ENCODE results near the gene TPRN. TPM values are rescaled to one million over a fixed set of nuclear protein-coding genes. Genes with fewer than 3 reads are reported as not detected.

TPRN gene
- total and polyA plus RNA-seq, 2 of the 4 experiments (the other 2 are of a cell fraction), result 1.8 to 5.3 TPM

DNA sequence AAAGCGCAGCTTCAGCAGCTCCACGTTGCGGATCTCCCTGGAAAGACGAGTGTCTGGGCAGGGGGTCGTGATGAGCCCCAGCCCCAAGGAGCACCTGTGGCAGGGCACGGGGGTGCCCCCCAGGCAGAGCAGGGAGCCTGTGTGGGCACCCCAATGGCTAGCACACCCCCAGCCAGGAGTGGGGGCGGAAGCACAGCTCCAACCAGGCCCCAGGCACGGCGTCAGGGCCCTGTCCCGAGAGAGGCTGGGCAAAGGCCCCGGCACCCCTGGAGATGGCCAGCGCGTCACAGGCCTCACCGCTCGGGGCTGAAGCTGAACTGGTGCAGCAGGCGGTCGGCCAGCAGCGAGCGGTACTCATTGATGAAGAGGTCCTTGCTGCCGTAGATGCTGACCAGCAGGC, 20.1 kb downstream of the TPRN start:
- no TSS peak for BruUV-seq (replicated peaks)
- Histone ChIP-seq H3K79me1 (ENCODE audit: low read depth in 1 of 2, low read length in 2 of 2) (peaks cover 0 to 2% of the 10 kb centered on the region in 2 experiments; a peak in 1 of 4 replicates), H3K27me3 (ENCODE audit: control insufficient read depth, insufficient read depth, low read length) (no peaks in the 10 kb centered on the region), H3K56ac (ENCODE audit: extremely low read depth, insufficient read depth, low read length) (no peak overlapping the region), H3K4ac (ENCODE audit: low read depth, low read length) (no peak overlapping the region), H2BK15ac (ENCODE audit: low read depth, low read length) (no peak overlapping the region), H3K23ac (ENCODE audit: low read depth, low read length) (no peak overlapping the region), H3K14ac (replicated peaks; ENCODE audit: low read depth, low read length) (no peak overlapping the region), H2BK5ac (ENCODE audit: low read depth, low read length, poor library complexity, severe bottlenecking) (no peak overlapping the region), H3K4me3 (ENCODE audit: insufficient read depth, low read depth, low read length) (no peak overlapping the region), H3K27ac (ENCODE audit: insufficient read depth, low read length) (no peak overlapping the region), H2BK20ac (ENCODE audit: low read depth, low read length) (no peak overlapping the region), H4K91ac (ENCODE audit: insufficient read depth, low read depth, low read length) (no peak overlapping the region), H2AK9ac (replicated peaks; ENCODE audit: low read depth, low read length, poor library complexity) (no peak overlapping the region), H2AK5ac (ENCODE audit: low read depth, low read length) (no peak overlapping the region), H3K18ac (ENCODE audit: low read depth, low read length) (no peak overlapping the region), H4K5ac (ENCODE audit: low read depth, low read length) (no peak overlapping the region), H3K4me2 (ENCODE audit: low read depth, low read length) (no peak overlapping the region), H2AFZ (replicated peaks; ENCODE audit: low read length, poor library complexity) (no peak overlapping the region), H3K36me3 (ENCODE audit: control insufficient read depth, insufficient read depth, low read length) (peaks cover 67% of the 10 kb centered on the region), H3K9me3 (ENCODE audit: control insufficient read depth, insufficient read depth, low read length) (no peaks in the 10 kb centered on the region), H3K4me1 (ENCODE audit: control insufficient read depth, insufficient read depth, low read length) (no peaks in the 10 kb centered on the region; the same call in 1 of the 2 replicates), H3K9ac (ENCODE audit: low read depth, low read length) (no peak overlapping the region), H3K9me1 (ENCODE audit: insufficient read depth, low read length) (0 out of 2 replicates have a peak, but pooled peaks cover 2% of the 10 kb centered on the region), H2BK120ac (ENCODE audit: low read depth, low read length) (no peak overlapping the region), H4K8ac (ENCODE audit: low read depth in 2 of 2, low read length in 2 of 2) (no peak overlapping the region), H4K20me1 (ENCODE audit: insufficient read depth, low read length) (no peaks in the 10 kb centered on the region; the same call in 1 of the 2 replicates)
- no peak for DNase-seq
- intact Hi-C loops (cut with micrococcal nuclease), result no loop called here
- TF ChIP-seq FOS (IDR thresholded peaks at IDR 0.05; ENCODE audit: low read depth, low read length), result no peak
- TF ChIP-seq NFE2L2 (IDR thresholded peaks at IDR 0.05; ENCODE audit: low read depth, low read length), result no peak
- no peak for TF ChIP-seq MXI1 (IDR thresholded peaks at IDR 0.05; ENCODE audit: borderline replicate concordance, low read depth, low read length)
- TF ChIP-seq MAZ (IDR thresholded peaks at IDR 0.05; ENCODE audit: borderline replicate concordance, low read depth, low read length), result no peak
- ATAC-seq (ENCODE audit: low read depth), result no peak
- dilution Hi-C loops (cut with HindIII; ENCODE audit: low sequenced_read_pairs, unreplicated experiment), result no loop called here
- POLR2A ChIA-PET (ENCODE audit: unreplicated experiment), result no interaction called here
- in situ Hi-C loops (cut with MboI; ENCODE audit: low sequenced_read_pairs), result no loop called here
- 93% methylated on average over 17 of the region's 20 CpGs; no CpG with 5 or more reads in 1 of the 2 experiments for WGBS, 2 experiments (ENCODE audit: extremely low coverage in 2 of 2, insufficient read length in 1 of 2)
- CTCF ChIA-PET, result no interaction called here
